HepG2 (cell line): ENCODE results near the gene GHRH. TPM values are rescaled to one million over a fixed set of nuclear protein-coding genes. Genes with fewer than 3 reads are reported as not detected.

Experiments
- ATAC-seq: fragments of 200-7000 bp; cut with Tn5 transposase; 3 replicates; pipeline ENCODE4 v1.9.1; 2020; ENCODE audit warnings: mild to moderate bottlenecking, moderate library complexity
- BruUV-seq: library from RNA; stranded (reverse); fragments of 400-500 nt; replicated peaks from 2 replicates; lab custom pipeline; 2021; lab: Mats Ljungman, UMichigan
- CTCF ChIA-PET: fragments of 300-600 bp; formaldehyde crosslinking; extraction: SDS; loops from one replicate; lab custom pipeline; 2021; ENCODE audit warnings: low total read pairs, inconsistent platforms, low intra/inter-chr PET ratio; lab: Yijun Ruan, JAX
- POLR2A ChIA-PET: fragments of 350-600 bp; sonication (Branson Sonifier 250); formaldehyde crosslinking; loops from one replicate; lab custom pipeline; 2020; ENCODE audit warnings: antibody characterized with exemption, inconsistent platforms; lab: Yijun Ruan, JAX
- DNase-seq: peaks from one replicate; pipeline ENCODE4 v3.0.0-alpha.2; 2015; ENCODE audit warnings: low spot score
- FAIRE-seq: peaks from 3 replicates; lab custom pipeline; 2011; peaks lifted over from hg19 to GRCh38; lab: Jason Lieb, UNC
- H2AFZ ChIP-seq: one replicate; pipeline ENCODE4 v1.6.1; 2011; ENCODE audit warnings: low read length, inconsistent platforms
- H3K27ac ChIP-seq: fragments of 300-600 bp; 3 replicates; pipeline ENCODE4 v1.8.0; 2011; ENCODE audit warnings: mixed run types, mild to moderate bottlenecking, mixed read lengths, low read length, inconsistent platforms; ENCODE audit not compliant: insufficient read depth; ENCODE audit errors: extremely low read length
- H3K27me3 ChIP-seq, 2 experiments: fragments of 200-600 bp in 1 of 2; 2 replicates in 1 of 2; 3 replicates in 1 of 2; pipeline versions ENCODE4 v1.6.0 to v1.8.0; 2011; ENCODE audit warnings: low read length in 2 of 2, mild to moderate bottlenecking in 2 of 2, moderate library complexity in 2 of 2, inconsistent platforms in 1 of 2; ENCODE audit not compliant: insufficient read depth in 2 of 2, control insufficient read depth in 1 of 2
- H3K36me3 ChIP-seq, 2 experiments: fragments of 200-600 bp in 1 of 2; replicated peaks in 1 of 2; 2 replicates in 1 of 2; 3 replicates in 1 of 2; pipeline versions ENCODE4 v1.5.1 to v1.8.0; 2011; ENCODE audit warnings: low read length in 2 of 2, inconsistent platforms in 1 of 2; ENCODE audit not compliant: insufficient read depth in 2 of 2, control insufficient read depth in 1 of 2
- H3K4me1 ChIP-seq: 2 replicates; pipeline ENCODE4 v1.5.1; 2012; ENCODE audit warnings: low read length, inconsistent platforms; ENCODE audit not compliant: insufficient read depth
- H3K4me2 ChIP-seq: 2 replicates; pipeline ENCODE4 v1.6.0; 2011; ENCODE audit warnings: low read depth, low read length, inconsistent platforms
- H3K4me3 ChIP-seq, 3 experiments: fragments of 200-600 bp in 1 of 3; sonication (generic), shearing (Covaris generic) in 1 of 3; replicated peaks in 1 of 3; 2 replicates each; pipeline ENCODE4 v1.5.1; 2011 to 2016; ENCODE audit warnings: low read length in 3 of 3, inconsistent platforms in 2 of 3, low read depth in 2 of 3, mild to moderate bottlenecking in 2 of 3, control low read depth in 1 of 3, mixed read lengths in 1 of 3; ENCODE audit not compliant: insufficient read depth in 1 of 3
- H3K79me2 ChIP-seq: one replicate; pipeline ENCODE4 v1.6.1; 2011; ENCODE audit warnings: low read length, inconsistent platforms; ENCODE audit not compliant: insufficient read depth
- H3K9ac ChIP-seq: 2 replicates; pipeline ENCODE4 v1.6.0; 2011; ENCODE audit warnings: mild to moderate bottlenecking, low read depth, low read length, inconsistent platforms; ENCODE audit not compliant: insufficient read depth
- H3K9me3 ChIP-seq: 2 replicates; pipeline ENCODE4 v1.5.1; 2012; ENCODE audit warnings: mild to moderate bottlenecking, low read length
- H4K20me1 ChIP-seq: 2 replicates; pipeline ENCODE4 v1.6.0; 2011; ENCODE audit warnings: inconsistent platforms, mild to moderate bottlenecking, low read length, moderate library complexity; ENCODE audit not compliant: insufficient read depth
- HMGA1 ChIP-seq: sonication (generic); formaldehyde crosslinking; conservative IDR thresholded peaks from 2 replicates; pipeline ENCODE4 v1.4.0; 2020; ENCODE audit warnings: missing genetic modification reagents
- MED1 ChIP-seq: sonication (generic); formaldehyde crosslinking; IDR thresholded peaks from 2 replicates; pipeline ENCODE4 v1.4.0; 2020; ENCODE audit warnings: missing genetic modification reagents
- NCOA1 ChIP-seq: sonication (generic); formaldehyde crosslinking; IDR thresholded peaks from 2 replicates; pipeline ENCODE4 v1.9.0; 2021; ENCODE audit warnings: missing genetic modification reagents
- SAFB2 ChIP-seq: sonication (generic); formaldehyde crosslinking; IDR thresholded peaks from 2 replicates; pipeline ENCODE4 v1.5.1; 2020; ENCODE audit warnings: missing genetic modification reagents, low read depth, mild to moderate bottlenecking, borderline replicate concordance
- ZFP90 ChIP-seq: sonication (generic); formaldehyde crosslinking; IDR thresholded peaks from 2 replicates; pipeline ENCODE4 v1.8.0; 2022; ENCODE audit warnings: missing genetic modification reagents, mild to moderate bottlenecking, inconsistent platforms, borderline replicate concordance
- ZNF770 ChIP-seq: sonication (generic); formaldehyde crosslinking; IDR thresholded peaks from 2 replicates; pipeline ENCODE4 v1.5.0; 2020; ENCODE audit warnings: mild to moderate bottlenecking, missing genetic modification reagents
- ZUFSP ChIP-seq: sonication (generic); formaldehyde crosslinking; IDR thresholded peaks from 2 replicates; pipeline ENCODE4 v1.9.0; 2021; ENCODE audit warnings: missing genetic modification reagents, mild to moderate bottlenecking, borderline replicate concordance
- WGBS: methylation state at CpG from one replicate; pipeline ENCODE4 v1.1.6; 2017; ENCODE audit warnings: low lambda C conversion rate; 5-methylcytosine and 5-hydroxymethylcytosine counted together
- in situ Hi-C: cut with HindIII; loops from 2 replicates; pipeline ENCODE4 v1.10.0; 2017; ENCODE audit warnings: low pct_unique_long_range_greater_than_20kb; ENCODE audit not compliant: extremely low pct_ligation_motif_present
- intact Hi-C: fragments of 100-400 bp; cut with micrococcal nuclease; formaldehyde crosslinking; loops from one replicate; pipeline ENCODE4 v1.10.0; 2022; ENCODE audit not compliant: unreplicated experiment
- polyA plus RNA-seq, 8 experiments: library from polyadenylated mRNA; depleted of rRNA in 3 of 8; stranded (reverse) in 7 of 8; unstranded in 1 of 8; fragments of >200 nt; fragmentation: Illumina TruSeq in 4 of 8; extraction: Trizol in 4 of 8; gene quantifications; 2 replicates each; pipeline versions ENCODE4 v1.2.1 to v1.2.3, GENCODE V29; 2011 to 2016; ENCODE audit warnings: low read depth in 4 of 8, missing spikeins in 1 of 8, mixed read lengths in 1 of 8; ENCODE audit not compliant: insufficient read depth in 1 of 8
- total RNA-seq, 5 experiments: library from RNA; depleted of rRNA; stranded (reverse); fragments of >200 nt; fragmentation: Illumina TruSeq; extraction: Trizol; gene quantifications; 2 replicates each; pipeline ENCODE4 v1.2.3, GENCODE V29; 2016; ENCODE audit warnings: low read depth in 1 of 5
- TF ChIP-seq, protein P1 (sequence below): sonication (generic); formaldehyde crosslinking; IDR thresholded peaks from 2 replicates; pipeline ENCODE4 v1.4.0; 2020; ENCODE audit warnings: missing genetic modification reagents
- TF ChIP-seq, protein P2 (sequence below): sonication (generic); formaldehyde crosslinking; IDR thresholded peaks from 2 replicates; pipeline ENCODE4 v1.4.0; 2020; ENCODE audit warnings: mild to moderate bottlenecking, missing genetic modification reagents

The GHRH gene
- total and polyA plus RNA-seq, 2 of the 13 experiments (the other 11 are each of a cell fraction or from before 2014, with no cell fraction given) = not detected

DNA sequence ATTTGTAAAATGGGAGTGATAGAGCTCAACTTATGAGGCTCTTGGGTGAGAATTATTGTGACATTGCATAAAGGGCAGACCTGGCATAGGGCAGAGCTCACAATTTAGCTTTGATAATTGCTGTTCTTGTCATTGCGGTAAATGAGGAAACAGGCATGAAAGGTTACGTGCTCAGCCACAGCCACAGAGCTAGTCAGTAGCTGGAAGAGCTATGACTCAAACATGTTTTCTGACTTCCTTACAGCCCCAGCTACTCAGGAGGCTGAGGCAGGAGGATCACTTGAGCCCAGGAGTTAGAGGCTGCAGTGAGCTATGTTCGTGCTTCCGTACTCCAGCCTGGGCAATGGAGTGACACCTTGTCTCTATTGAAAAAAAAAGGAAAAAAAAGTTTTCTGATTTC is 3.5 kb upstream of the GHRH start:
- POLR2A ChIA-PET = no interaction called here

GRCh38 chr20:37263686-37264085 is 2.1 kb upstream of the GHRH start:
- no TSS peak for BruUV-seq
- no peak overlapping the region for H3K4me2 ChIP-seq
- H3K79me2 ChIP-seq = no peaks in the 10 kb centered on the region
- H3K36me3 ChIP-seq = no peaks in the 10 kb centered on the region
- ATAC-seq (no peak), DNase-seq (no peak), FAIRE-seq (no peak)
- intact Hi-C loops (no loop called here), in situ Hi-C loops (no loop called here)
- CTCF ChIA-PET = no interaction called here
- H3K4me3 ChIP-seq = no peak overlapping the region
- H2AFZ ChIP-seq = no peak overlapping the region
- peaks cover 10 to 59% of the 10 kb centered on the region in 2 experiments for H3K27me3 ChIP-seq
- H3K9ac ChIP-seq = no peak overlapping the region
- H4K20me1 ChIP-seq = no peaks in the 10 kb centered on the region
- WGBS = 41% methylated on average over 6 of the region's 6 CpGs
- POLR2A ChIA-PET = no interaction called here
- no peaks in the 10 kb centered on the region for H3K9me3 ChIP-seq
- peaks cover 17% of the 10 kb centered on the region for H3K4me1 ChIP-seq
- no peak overlapping the region for H3K27ac ChIP-seq
- no peak for TF ChIP-seq ZUFSP
- TF ChIP-seq, protein P1, sequence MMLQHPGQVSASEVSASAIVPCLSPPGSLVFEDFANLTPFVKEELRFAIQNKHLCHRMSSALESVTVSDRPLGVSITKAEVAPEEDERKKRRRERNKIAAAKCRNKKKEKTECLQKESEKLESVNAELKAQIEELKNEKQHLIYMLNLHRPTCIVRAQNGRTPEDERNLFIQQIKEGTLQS (CRISPR knock-in tag) = no peak
- TF ChIP-seq, protein P2, sequence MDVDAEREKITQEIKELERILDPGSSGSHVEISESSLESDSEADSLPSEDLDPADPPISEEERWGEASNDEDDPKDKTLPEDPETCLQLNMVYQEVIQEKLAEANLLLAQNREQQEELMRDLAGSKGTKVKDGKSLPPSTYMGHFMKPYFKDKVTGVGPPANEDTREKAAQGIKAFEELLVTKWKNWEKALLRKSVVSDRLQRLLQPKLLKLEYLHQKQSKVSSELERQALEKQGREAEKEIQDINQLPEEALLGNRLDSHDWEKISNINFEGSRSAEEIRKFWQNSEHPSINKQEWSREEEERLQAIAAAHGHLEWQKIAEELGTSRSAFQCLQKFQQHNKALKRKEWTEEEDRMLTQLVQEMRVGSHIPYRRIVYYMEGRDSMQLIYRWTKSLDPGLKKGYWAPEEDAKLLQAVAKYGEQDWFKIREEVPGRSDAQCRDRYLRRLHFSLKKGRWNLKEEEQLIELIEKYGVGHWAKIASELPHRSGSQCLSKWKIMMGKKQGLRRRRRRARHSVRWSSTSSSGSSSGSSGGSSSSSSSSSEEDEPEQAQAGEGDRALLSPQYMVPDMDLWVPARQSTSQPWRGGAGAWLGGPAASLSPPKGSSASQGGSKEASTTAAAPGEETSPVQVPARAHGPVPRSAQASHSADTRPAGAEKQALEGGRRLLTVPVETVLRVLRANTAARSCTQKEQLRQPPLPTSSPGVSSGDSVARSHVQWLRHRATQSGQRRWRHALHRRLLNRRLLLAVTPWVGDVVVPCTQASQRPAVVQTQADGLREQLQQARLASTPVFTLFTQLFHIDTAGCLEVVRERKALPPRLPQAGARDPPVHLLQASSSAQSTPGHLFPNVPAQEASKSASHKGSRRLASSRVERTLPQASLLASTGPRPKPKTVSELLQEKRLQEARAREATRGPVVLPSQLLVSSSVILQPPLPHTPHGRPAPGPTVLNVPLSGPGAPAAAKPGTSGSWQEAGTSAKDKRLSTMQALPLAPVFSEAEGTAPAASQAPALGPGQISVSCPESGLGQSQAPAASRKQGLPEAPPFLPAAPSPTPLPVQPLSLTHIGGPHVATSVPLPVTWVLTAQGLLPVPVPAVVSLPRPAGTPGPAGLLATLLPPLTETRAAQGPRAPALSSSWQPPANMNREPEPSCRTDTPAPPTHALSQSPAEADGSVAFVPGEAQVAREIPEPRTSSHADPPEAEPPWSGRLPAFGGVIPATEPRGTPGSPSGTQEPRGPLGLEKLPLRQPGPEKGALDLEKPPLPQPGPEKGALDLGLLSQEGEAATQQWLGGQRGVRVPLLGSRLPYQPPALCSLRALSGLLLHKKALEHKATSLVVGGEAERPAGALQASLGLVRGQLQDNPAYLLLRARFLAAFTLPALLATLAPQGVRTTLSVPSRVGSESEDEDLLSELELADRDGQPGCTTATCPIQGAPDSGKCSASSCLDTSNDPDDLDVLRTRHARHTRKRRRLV (CRISPR knock-in tag) = no peak

More for the DNA sequence above, 3.5 kb upstream of the GHRH start:
- BruUV-seq = no TSS peak
- intact Hi-C loops (loop anchor here (5.0 kb wide), 1 partner anchor 132 kb away; no protein-coding TSS in a partner anchor), in situ Hi-C loops (no loop called here)
- H3K27ac ChIP-seq = no peak overlapping the region
- no peaks in the 10 kb centered on the region for H4K20me1 ChIP-seq
- CTCF ChIA-PET = no interaction called here
- no peaks in the 10 kb centered on the region for H3K79me2 ChIP-seq
- 63% methylated on average over 4 of the region's 4 CpGs for WGBS
- FAIRE-seq (no peak), DNase-seq (no peak), ATAC-seq (no peak)
- peaks cover 23% of the 10 kb centered on the region for H3K4me1 ChIP-seq
- no peak overlapping the region for H2AFZ ChIP-seq
- peaks cover 9 to 46% of the 10 kb centered on the region in 2 experiments; a peak in 4 of 5 replicates for H3K27me3 ChIP-seq
- no peaks in the 10 kb centered on the region for H3K36me3 ChIP-seq
- no peak overlapping the region for H3K9ac ChIP-seq
- no peak overlapping the region for H3K4me2 ChIP-seq
- H3K9me3 ChIP-seq = no peaks in the 10 kb centered on the region
- H3K4me3 ChIP-seq = no peak overlapping the region
- TF ChIP-seq ZFP90 (CRISPR knock-in tag) = no peak
- TF ChIP-seq SAFB2 (CRISPR knock-in tag) = no peak
- TF ChIP-seq NCOA1 (CRISPR knock-in tag) = no peak
- TF ChIP-seq MED1 (CRISPR knock-in tag) = no peak
- TF ChIP-seq HMGA1 (CRISPR knock-in tag) = no peak
- TF ChIP-seq ZNF770 = peak; percentile 68
